Measurements from ENCODE around the gene TTF2.

Gene TTF2

GRCh38 chr1:117059678-117060440 lies at the start of gene TTF2:
TSS of gene TTF2 (plus strand) at chr1:117060326. CDS start at chr1:117060347, 21 bp downstream.
- peak; percentile 99 for DNase-seq (ENCODE audit: low read depth)

- no peak for DNase-seq (ENCODE audit: low read depth)
These were observed 48.8 kb upstream of the TTF2 start for GRCh38 chr1:117011334-117011733.

- DNase-seq (ENCODE audit: low read depth), result no peak
These were observed 46.7 kb upstream of the TTF2 start for GRCh38 chr1:117013309-117013858.

DNA sequence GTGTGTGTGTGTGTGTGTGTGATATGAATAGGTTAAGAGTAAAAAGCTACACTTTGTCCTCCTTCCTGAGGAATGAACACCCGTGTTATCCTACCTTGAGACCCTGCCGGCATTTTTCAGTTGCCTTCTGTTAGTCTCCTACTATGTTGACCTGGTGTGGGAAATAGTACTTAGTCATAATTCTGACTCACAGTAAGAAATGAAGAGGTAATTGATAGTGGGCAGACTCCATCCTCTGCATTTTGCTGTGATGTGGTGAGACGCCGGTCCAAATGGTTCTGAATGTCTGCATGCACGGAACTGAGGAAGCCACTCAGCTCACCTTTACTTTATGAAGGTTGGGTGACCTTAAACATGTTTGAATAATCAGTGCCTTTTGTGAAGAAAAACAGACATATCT lies 45.9 kb upstream of the TTF2 start:
- DNase-seq (ENCODE audit: low read depth), result no peak

GRCh38 chr1:117015724-117016123 lies 44.4 kb upstream of the TTF2 start:
- DNase-seq (ENCODE audit: low read depth), result no peak

DNA sequence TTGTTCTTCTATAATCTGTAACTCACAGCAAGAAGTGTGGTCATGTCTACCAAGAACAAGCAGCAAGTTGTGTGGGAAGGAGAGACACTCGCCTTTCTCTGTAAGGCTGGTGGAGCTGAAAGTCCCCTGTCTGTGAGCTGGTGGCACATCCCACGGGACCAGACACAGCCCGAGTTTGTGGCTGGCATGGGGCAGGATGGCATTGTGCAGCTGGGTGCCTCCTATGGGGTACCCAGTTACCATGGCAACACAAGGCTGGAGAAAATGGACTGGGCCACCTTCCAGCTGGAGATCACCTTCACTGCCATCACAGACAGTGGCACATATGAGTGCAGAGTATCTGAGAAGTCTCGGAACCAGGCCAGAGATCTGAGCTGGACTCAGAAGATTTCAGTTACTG lies 43.1 kb upstream of the TTF2 start:
- DNase-seq (ENCODE audit: low read depth), result no peak

- DNase-seq (ENCODE audit: low read depth), result no peak
These were observed 42.5 kb upstream of the TTF2 start for GRCh38 chr1:117017648-117018047.

DNA sequence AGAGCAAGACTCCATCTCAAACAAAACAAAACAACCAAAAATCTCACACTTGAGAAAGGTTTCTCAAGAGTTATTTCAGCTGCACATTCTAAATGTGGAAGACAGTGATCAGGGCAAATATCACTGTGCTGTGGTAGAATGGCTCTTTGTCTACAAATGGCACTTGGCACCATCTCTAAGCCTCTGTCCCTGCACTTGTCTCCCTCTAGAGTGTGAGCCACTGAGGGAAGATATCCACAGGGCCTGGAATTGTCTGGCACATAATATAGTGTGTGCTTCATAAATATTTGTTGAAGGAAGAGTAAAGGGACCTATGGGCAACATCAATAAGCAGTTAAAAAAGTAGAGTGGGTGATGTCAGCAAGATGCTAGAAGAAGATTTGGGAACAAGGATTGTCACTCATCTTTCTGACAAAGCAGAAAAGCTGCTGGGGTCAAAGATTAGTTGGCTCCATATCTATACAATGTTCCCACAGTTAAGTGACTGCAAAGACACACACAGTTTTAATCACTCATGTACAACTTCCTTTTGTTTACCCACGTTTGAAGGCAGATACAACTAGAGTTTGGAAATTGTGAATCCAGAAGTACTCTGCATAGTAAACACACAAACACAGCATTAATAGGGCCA lies 39.5 kb upstream of the TTF2 start:
- no peak for DNase-seq (ENCODE audit: low read depth)

DNA sequence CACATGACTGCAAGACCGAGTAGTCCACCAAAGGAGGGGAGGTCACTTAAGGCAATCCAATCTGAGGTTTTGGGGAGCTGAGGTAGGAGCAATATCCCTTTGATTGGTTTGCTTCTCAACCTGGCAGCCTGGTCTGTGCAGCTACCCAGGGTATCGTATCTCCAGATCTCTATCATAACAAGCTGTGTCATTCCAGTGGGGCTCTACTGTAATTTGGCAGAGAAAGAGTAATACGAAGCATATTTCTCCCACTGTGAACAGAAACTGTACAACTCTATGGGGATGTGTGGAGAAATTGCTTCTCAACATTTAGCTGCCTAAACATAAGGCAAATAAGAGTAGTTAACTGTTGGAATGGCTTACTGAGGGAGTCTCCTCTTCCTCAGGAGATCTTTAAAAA lies 38.0 kb upstream of the TTF2 start:
- no peak for DNase-seq (ENCODE audit: low read depth)

DNA sequence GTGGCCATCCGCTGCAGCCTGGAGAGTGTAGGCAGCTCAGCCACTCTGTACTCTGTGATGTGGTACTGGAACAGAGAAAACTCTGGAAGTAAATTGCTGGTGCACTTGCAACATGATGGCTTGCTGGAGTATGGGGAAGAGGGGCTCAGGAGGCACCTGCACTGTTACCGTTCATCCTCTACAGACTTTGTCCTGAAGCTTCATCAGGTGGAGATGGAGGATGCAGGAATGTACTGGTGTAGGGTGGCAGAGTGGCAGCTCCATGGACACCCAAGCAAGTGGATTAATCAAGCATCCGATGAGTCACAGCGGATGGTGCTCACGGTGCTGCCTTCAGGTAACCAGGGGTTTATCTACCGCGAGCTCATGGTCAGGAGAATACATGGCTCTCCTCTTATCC lies 34.6 kb upstream of the TTF2 start:
- no peak for DNase-seq (ENCODE audit: low read depth)

DNA sequence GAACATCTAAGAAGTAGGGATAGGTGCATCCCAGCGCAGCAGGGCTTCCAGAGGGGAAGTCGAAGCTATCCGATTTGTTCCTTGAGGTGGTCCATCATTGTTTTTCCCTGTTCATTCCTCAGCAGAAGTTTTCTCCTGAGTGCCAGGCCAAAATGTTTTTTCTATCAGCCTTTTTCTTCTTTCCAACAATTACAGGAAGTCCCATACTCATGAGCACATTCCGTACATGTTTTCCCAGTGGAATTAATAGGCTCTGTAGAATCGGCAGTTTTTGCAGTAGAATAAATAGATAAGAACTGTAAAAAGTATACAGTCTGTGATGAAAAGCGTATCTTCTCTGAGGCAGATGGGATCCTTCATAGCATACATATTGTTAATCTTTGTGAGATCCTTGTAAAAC lies 33.8 kb upstream of the TTF2 start:
- peak; percentile 20 for DNase-seq (ENCODE audit: low read depth)

GRCh38 chr1:117029685-117030084 lies 30.4 kb upstream of the TTF2 start:
- DNase-seq (ENCODE audit: low read depth), result no peak

- no peak for DNase-seq (ENCODE audit: low read depth)
These were observed 29.8 kb upstream of the TTF2 start for GRCh38 chr1:117030271-117030877.

GRCh38 chr1:117032266-117032665 lies 27.9 kb upstream of the TTF2 start:
- DNase-seq (ENCODE audit: low read depth), result no peak

DNA sequence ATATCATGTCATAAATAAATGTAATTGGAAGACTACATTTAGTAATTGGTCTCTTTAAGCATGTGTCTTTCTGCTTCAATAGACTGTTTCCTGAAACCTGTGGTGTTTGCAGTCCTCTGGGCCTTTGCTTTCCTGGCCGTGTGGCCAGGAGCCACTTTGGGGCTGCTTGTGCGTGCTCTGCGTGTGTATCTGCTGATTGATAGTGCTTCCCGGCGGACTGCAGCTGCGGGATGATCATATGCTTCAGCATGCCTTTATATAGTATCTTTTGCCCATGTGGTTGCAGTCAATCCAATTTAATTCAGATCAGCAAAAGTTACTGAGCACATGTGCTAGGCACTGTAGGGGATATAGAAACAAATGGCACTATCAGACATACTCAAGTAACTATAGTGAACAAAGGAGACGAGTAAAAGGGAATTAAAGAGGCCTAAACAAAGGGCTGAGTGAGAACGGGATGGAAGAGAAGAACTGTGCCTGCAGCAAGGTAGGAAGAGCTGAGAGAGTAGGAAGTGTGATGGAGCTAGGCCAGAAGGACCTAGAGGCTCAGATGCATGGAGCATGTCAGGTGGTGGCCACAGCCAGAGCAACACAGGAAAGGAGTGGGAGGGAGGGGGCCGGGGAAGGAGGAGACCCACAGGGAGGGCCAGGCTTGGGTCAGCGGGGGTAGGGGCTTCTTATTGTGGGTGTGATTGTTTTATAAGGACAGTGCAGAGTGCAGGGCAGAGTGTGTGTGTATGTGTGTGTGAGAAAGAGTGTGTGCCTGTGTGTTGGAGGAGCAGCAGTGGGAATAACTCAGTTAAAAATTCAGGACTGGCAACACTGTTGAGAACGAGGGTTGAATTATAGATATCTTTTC lies 27.2 kb upstream of the TTF2 start:
- no peak for DNase-seq (ENCODE audit: low read depth)

DNA sequence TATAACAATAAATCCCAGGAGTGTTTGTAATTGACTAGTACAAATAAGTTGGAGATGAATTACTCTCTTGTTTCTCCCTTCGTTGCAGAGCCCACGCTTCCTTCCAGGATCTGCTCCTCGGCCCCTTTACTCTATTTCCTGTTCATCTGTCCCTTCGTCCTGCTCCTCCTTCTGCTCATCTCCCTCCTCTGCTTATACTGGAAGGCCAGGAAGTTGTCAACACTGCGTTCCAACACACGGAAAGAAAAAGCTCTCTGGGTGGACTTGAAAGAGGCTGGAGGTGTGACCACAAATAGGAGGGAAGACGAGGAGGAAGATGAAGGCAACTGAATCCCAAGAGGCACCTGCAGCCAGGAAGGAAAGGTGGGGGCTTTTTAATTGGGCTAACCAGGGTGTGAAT lies 26.4 kb upstream of the TTF2 start:
- DNase-seq (ENCODE audit: low read depth), result no peak

DNA sequence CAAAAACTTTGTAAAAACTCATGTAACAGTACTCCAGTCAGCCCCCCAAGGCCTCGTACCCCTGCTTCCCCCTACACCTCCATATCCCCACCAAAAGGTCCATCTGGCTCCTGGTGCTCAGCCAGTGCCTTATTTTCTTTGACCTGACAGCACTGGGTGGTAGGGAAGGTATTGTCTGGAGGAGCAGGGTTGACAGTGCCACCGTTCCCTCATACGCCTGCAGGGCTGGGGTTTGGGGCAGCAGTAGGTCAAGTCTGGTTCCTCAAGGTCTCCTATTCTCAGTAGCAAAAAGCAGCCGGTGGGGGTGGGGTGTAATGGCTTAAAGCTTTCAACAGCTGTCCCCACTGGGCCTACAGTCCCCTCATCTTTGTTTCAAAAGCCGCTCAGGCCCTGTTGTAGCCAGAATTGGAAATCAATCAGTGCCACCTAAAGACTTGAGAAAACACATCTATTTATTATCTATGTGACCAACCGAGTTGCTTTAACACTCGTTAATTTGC lies 25.3 kb upstream of the TTF2 start:
- no peak for DNase-seq (ENCODE audit: low read depth)

DNA sequence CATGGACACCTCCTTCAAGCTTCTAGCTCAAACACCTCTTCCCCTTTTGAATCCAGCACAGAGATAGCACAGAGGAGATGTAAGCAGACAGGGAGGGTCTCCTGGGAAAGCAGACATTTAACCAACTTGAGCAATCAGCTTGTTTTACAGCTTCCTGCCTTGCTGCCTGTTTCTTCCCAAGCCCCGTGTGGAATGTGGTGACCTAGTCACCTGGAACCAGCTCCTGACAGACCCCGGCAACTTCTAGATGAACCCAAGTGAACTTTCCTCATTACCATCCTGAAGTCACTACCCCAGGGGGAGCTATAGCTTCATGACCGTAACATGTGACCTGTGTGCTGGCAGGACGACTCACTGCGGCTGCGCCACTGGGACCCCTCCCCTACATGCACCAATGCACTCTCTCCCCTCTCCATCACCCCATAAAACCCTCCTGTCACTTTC lies 24.1 kb upstream of the TTF2 start:
- DNase-seq (ENCODE audit: low read depth), result no peak

DNA sequence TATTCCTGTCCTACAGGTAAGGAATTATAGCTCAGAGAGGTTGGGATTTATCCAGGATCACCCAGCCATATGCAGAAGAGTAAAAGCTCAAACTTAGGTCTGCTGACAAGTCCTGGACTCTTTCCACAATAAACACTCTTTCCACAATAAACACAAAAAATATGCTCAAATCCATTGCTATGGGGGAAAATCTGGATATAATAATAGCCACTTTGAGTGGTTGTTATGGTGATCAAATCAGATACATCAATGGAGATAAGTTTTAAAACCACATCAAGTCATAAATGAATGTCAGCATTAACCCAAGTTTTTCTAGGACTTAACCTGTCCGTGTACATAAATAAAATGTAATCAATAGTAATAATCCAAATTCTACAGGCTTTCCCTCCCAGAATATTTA lies 22.3 kb upstream of the TTF2 start:
- no peak for DNase-seq (ENCODE audit: low read depth)

DNA sequence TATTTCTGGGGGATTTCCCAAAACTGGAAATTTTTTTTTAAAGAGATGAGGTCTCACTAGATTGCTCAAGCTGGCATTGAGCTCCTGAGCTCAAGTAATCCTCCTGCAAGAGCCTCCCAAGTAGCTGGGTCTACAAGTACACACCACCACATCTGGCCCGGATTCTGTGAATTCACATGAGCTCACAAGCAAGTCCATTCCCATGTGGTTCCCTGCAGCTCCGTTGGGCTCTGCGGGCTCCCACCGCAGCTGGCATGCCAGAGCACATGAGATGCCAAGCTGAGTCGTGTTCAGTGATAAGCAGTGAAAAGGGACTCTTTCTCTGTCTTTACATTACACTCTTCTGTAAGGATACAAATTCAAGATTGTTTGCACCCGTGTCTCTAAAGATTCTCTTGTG lies 21.9 kb upstream of the TTF2 start:
- DNase-seq (ENCODE audit: low read depth), result no peak

DNA sequence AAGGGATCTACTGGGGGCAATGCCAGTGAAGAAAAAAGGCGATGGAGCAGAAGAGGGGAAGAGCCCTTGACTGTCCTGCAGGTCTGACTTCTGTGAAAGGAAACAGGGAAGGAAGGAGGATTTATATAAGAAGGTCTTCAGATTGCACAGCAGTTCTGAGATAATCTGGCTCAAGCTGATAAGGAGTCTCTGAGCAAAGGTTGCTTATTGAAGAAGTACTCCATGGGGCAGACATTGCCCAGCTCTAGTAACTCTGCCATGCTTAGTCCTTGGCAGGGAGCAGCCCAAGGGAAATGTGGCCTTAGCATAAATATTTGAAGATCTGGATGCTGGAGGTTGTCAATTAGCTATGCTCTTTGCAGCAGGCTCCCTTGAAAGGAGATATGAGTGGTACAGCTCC lies 15.9 kb upstream of the TTF2 start:
- DNase-seq (ENCODE audit: low read depth), result no peak

GRCh38 chr1:117045644-117046043 lies 14.5 kb upstream of the TTF2 start:
- DNase-seq (ENCODE audit: low read depth), result no peak
